Measurements from ENCODE around the gene TBC1D22A. TPM values are rescaled to one million over a fixed set of nuclear protein-coding genes. Genes with fewer than 3 reads are reported as not detected.

Gene TBC1D22A
- total RNA-seq, 1 experiment from 2014 or later = 7.9 TPM

GRCh38 chr22:46794491-46794890 lies 32.0 kb downstream of the TBC1D22A start:
- no peak for DNase-seq (ENCODE audit: low spot score)

DNA sequence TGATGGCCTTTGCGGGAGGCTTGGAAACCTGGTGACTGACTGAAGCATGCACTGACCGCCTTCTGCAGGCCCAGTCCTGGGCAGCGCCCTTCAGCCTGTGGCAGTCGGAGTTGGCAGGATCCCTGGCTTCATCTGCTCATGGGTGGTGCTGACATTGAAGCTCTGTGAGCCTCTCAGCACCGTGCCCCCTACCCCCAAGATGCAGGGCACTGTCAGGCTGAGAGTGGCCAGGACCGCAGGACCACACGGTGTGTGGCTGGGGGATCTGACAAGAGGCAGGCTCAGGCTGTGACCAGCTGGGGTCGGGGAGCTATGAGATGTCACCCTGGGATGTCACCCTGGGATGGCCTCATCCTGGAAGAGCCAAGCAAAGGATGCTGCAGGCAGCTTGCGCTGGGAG lies 32.7 kb downstream of the TBC1D22A start:
- DNase-seq (ENCODE audit: low spot score) = no peak

GRCh38 chr22:46795845-46796565 lies 33.6 kb downstream of the TBC1D22A start:
- DNase-seq (ENCODE audit: low spot score) = no peak

DNA sequence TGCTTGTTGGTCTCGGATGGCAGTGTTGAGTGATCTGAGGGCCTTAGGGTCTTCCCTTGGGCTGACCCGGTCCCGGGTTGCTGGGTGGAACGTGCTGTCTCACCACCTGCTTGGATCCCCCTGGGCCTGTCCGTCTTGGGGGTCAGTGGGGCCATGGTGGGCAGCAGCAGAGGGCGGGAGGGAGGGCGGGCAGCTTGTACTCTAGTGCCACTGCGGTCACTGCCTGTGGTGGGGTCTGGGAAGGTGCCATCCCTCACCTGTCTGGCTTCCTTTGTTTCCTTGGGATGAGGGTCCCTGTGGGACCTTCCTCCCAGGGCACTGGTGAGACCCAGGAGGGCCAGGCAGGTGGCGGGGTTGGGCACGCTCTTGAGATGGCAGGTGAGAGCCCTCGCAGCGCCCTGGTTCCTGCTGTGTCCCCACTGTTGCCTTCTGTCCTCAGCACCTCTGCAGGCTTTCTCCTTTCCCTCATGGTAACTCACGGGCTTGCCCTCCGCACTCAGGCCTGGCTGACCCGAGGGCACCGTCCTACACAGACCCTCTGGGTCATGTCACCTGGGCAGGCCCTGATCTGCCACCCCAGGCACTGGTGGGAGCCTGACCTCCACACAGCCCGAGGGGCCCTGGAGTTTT lies 34.2 kb downstream of the TBC1D22A start:
- no peak for DNase-seq (ENCODE audit: low spot score)

DNA sequence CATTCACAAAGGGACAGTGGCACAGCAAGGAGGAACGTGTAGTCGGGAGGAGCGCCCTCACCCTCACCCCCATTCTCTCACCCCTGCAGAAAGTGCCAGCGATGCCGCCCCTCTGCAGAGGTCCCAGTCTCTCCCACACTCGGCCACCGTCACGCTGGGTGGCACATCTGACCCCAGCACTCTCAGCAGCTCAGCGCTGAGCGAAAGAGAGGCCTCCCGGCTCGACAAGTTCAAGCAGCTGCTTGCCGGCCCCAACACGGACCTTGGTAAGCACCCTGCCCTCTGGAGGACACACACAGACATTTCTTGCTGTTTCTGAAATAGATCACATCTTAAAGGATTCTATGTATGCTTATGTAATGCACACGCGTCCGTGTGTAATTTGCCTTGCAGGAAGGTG lies 34.9 kb downstream of the TBC1D22A start:
- no peak for DNase-seq (ENCODE audit: low spot score)

GRCh38 chr22:46798041-46798365 lies 35.6 kb downstream of the TBC1D22A start:
- DNase-seq (ENCODE audit: low spot score) = no peak

DNA sequence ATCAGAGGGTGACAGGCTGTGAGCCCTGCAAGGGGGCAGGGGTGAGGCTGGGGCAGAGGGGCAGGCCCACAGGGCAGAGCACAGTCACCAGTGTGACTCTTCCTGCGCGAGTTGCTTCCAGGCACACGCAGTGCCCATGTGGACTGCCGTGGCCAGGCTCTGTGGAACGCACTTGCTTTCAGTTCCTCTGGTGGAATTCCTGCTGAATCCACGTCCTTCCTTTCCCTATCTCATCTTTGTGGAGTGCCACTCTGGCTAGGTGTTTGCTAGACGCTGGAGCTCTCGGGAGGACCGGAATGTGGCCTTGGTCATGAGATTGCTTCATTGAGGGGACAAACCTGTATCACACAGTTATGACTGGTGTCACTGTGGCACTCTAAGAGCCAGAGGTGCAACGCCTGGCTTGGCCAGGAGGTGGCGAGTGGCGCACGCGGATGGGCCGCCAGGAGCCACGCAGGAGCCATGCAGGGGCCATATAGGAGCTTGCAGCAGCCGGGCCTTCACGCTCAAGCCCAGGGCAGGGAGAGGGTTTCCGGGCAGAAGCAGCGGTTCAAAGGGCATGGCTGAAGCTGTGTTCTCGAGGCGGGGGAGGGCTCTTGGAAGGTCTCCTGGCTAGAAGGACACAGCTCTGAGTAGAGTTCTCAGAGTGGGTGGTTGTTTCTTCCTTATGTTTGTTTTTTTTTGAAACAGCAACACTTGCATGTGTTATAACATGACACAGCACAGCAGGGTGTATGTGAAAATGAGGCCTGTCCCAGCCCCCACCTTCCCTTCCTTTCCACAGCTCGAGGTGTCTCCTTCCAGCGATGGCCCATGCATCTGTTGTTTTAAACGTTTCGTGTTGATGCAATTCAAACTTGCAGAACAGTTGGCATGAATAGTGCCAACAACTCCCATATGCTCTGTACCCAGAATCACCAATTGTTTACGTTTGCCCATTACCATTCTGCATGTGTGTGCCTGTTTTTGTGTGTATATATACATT lies 36.2 kb downstream of the TBC1D22A start:
- DNase-seq (ENCODE audit: low spot score) = peak; percentile 23

GRCh38 chr22:46799626-46800025 lies 37.2 kb downstream of the TBC1D22A start:
- no peak for DNase-seq (ENCODE audit: low spot score)

DNA sequence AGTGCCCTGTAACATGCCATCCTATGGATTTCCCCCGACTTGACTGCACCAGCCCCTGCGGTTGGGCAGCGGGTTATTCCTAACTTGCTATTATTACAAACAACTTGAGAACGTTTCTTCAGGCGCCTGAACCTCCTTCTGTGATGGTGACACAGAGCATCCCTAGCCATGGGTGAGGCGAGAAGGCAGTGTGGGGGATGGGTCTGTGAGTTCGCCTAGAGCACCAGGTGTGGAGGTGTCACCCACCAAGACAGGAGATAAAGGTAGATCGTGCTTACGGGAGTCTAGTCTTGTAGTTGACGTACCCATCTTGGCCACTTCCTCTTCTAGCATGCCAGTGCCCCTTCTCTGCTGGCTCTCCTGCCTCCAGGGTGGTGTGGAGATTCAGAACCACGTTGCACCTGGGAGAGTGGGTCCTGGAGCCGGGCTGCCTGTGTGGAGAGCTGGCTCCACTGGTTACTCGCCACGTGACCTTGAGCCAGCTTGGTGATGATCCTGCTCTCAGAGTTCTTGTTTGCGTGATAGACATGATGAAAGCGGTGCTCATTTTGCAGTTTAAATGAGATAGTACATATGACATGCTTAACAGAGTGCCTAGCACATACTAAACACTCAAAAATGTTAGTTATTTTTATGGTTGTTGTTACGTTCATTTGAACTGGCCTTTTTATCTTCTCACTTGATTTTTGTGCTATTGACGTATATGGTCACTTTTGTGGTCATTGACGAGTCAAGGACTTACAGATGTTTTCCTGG lies 37.8 kb downstream of the TBC1D22A start:
- DNase-seq (ENCODE audit: low spot score) = no peak

DNA sequence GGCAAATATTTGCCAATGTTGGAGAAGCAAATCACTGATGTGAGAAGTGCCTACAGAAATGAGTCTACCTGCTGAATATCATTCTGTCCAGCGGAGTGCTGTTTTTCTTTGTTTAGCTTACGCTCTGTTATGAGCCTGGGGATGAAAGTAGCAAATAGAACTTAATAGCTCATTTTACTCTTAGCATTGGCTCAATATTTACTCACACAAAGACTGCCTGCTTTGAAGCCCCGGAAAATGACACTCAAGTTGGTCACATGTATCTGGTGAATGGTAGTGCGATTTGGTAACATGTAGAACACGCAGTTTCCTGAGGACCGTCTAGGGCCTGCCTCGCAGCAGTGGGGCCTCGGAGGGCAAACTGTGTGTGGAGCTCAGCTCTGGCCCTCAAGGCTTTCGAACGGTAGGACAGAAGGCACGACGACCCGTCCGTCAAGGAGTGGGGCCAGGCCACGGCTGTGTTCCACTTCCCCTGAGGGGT lies 38.9 kb downstream of the TBC1D22A start:
- no peak for DNase-seq (ENCODE audit: low spot score)

GRCh38 chr22:46801826-46802607 lies 39.6 kb downstream of the TBC1D22A start:
- DNase-seq (ENCODE audit: low spot score) = no peak

DNA sequence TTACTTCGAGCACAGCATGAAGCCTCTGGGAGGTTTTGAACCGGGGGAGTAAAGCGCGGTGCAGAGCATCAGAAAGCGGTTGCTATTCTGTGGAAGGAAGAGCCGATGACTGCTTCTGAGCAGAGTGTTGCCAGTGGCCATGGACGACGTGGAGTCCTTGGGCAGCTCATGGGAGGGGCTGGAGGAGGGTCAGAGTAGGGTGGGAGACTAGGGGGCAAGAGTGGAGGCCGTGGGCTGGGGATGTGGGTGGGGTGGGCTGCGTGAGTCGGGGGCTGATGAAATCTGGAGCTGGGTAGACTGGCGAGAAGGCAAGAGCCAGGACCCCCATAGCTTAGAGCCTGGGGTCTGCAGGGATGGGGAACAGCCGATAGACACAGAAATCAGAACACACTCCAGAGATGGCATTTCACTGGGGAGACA lies 40.2 kb downstream of the TBC1D22A start:
- no peak for DNase-seq (ENCODE audit: low spot score)

- DNase-seq (ENCODE audit: low spot score) = no peak
Observed at GRCh38 chr22:46803031-46803880, 40.8 kb downstream of the TBC1D22A start.

DNA sequence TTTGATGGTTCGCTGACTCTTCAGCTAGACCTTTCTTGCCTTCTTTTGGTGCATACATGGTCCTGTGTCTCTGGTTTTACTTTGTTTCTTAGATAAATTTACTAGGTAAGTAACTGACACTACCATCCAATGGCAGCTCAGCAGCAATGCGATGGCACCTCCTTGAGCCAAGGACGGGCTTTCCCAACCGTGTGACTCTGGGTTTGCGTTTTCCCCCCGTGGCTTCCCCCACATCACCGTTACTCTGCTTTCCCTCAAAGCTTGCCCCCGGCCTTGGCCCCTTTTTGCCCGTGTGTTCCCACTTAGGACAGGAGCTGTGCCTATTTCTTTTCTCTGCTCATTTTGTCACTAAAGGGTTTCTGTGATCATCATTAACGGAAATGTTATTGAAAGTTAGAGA lies 41.5 kb downstream of the TBC1D22A start:
- DNase-seq (ENCODE audit: low spot score) = no peak

DNA sequence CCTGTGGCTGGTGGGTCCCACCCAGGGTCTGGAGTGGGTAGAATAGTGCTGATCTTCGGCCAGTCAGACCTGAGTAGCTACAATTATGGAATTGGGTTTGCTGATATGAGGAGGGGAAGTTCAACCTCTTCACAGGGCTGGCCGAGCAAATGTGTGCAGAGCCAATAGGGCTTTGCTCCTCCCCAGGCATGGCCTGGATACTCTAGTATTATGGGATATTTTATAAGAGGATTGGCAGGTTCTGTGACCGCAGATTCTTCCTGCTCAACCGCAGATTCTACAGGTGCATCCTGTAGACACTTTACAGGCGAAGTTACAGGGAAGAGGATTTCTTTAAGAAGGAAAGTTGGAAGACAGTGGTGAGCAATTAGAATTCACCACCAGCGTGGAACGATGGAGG lies 44.3 kb downstream of the TBC1D22A start:
- no peak for DNase-seq (ENCODE audit: low spot score)

DNA sequence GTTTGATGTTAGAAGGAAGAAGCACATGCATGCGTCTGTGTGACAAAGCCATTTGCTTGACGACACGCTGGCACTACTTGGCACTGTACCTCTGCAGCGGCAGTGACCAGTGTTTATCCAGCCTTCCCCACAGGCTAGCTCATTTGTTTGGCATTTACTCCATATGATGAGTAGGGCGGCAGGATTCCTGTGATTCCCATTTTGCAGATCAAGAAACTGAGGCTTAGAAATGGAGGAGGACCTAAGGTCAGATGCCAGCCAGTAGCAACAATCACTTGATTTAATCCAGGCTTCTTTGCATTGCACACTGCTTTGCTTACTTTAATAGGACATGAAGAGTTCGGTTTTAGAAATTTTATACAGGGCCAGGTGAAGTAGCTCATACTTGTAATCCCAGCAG lies 45.0 kb downstream of the TBC1D22A start:
- no peak for DNase-seq (ENCODE audit: low spot score)

- DNase-seq (ENCODE audit: low spot score) = no peak
Observed at GRCh38 chr22:46809153-46809885, 46.9 kb downstream of the TBC1D22A start.

- DNase-seq (ENCODE audit: low spot score) = no peak
Observed at GRCh38 chr22:46810856-46811786, 48.7 kb downstream of the TBC1D22A start.
